ENCODE data around the gene ST3GAL3. TPM values are rescaled to one million over a fixed set of nuclear protein-coding genes. Genes with fewer than 3 reads are reported as not detected.
"Not testable (repeated sequence)": the region's sequence is repeated elsewhere in the genome, so short reads cannot be mapped to it uniquely, and the experiment has no call there.

The ST3GAL3 gene
- total RNA-seq, 2 donors from 2014 or later: 25.0 to 25.5 TPM

DNA sequence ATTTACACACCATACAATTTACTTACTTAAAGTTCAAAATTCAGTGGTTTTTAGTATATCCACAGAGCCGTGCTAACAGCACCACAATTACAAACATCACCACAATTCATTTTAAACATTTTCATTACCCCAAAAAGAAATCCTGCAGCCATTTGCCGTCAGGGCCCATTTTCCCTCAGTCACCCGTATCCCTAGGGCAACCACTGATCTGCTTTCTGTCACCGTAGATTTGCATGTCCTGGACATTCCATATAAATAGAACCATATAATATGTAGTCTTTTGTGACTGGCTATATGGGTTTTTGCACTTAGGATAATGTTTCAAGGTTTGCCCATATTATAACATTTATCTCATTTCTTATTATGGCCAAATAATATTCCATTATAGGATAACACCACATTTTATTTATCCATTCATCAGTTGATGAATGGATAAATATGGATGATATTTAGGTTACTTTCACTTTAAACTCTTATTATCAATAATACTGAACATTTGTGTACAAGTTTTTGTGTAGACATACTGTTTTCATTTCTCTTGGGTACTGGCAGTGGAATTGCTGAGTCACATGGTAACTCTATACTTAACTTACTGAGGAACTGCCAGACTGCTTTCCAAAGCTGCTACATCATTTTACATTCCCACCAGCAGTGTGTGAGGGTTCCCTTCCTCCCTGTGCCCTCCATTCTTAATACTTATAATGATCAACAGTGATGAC is 68.9 kb downstream of the ST3GAL3 start:
- DNase-seq (ENCODE audit: low spot score): no peak
- intact Hi-C loops (cut with DNase I): loop anchor here in 1 of 2 donors (10.0 kb wide), 1 partner anchor 241 kb away; the partner anchor contains the start of gene PTPRF

DNA sequence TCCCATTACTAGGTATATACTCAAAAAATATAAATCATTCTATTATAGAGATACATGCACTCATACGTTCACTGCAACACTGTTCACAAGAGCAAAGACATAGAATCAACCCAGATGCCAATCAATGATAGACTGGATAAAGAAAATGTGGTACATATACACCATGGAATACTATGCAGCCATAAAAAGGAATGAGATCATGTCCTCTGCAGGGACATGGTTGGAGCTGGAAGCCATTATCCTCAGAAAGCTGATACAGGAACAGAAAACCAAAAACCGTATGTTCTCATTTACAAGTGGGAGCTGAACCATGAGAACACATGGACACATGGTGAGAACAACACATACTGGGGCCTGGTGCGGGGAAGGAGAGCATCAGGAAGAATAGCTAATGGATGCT is 70.6 kb downstream of the ST3GAL3 start:
- not testable (repeated sequence) for DNase-seq (ENCODE audit: low spot score)
- intact Hi-C loops (cut with DNase I): loop anchor here in 1 of 2 donors (10.0 kb wide), 1 partner anchor 243 kb away; the partner anchor contains the start of gene PTPRF

GRCh38 chr1:43779266-43779665 is 71.9 kb downstream of the ST3GAL3 start:
- intact Hi-C loops (cut with DNase I): loop anchor here in 1 of 2 donors (10.0 kb wide), 1 partner anchor 244 kb away; the partner anchor contains the start of gene PTPRF
- no peak for DNase-seq (ENCODE audit: low spot score)

DNA sequence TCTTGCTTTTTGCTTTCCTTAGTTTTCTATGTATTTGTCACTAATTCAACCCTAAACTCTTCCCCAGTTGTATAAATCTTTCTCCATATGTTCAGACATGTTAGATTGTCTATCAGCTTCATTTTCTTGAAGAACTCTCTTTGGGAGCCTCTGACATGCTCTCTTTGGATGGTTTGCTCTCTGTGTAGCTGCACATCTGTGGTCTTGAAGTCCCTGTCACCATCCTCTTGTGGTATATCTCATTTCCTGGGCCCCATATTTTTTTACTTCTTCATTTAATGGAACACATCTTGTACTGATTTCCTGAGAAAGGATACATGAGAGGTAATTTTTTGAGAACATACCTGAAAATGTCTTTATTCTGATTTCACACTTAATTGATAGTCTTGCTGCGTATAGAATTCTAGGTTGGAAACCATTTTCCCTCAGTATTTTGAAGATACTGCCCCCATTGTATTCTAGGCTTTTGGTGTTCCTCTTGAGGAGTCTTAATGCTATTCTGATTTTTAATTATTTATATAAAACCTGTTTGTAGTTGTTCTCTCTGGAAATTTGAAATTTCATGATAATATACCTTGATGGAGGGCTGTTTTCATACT is 72.6 kb downstream of the ST3GAL3 start:
- intact Hi-C loops (cut with DNase I): loop anchor here in 1 of 2 donors (10.0 kb wide), 1 partner anchor 245 kb away; the partner anchor contains the start of gene PTPRF
- no peak for DNase-seq (ENCODE audit: low spot score)

DNA sequence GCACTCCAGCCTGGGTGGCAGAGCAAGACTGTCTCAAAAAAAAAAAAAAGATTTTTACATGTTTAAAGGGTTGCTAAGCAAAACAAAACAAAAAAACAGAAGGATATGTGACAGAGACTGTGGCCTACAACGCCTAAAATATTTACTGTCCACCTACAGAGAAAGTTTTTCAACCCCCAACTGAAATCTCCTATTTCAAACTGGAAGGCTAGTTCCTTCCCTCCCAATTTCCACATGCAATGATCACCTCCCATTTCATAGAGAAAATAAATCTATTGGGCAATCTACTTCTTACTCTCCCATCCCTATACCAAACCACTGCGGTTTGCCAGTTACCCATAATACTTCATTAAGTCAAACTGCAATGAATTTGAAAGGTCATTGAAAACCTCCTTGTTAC is 74.2 kb downstream of the ST3GAL3 start:
- intact Hi-C loops (cut with DNase I): no loop called here
- no peak for DNase-seq (ENCODE audit: low spot score)

GRCh38 chr1:43783096-43783670 is 75.8 kb downstream of the ST3GAL3 start:
- intact Hi-C loops (cut with DNase I): no loop called here
- no peak for DNase-seq (ENCODE audit: low spot score)

DNA sequence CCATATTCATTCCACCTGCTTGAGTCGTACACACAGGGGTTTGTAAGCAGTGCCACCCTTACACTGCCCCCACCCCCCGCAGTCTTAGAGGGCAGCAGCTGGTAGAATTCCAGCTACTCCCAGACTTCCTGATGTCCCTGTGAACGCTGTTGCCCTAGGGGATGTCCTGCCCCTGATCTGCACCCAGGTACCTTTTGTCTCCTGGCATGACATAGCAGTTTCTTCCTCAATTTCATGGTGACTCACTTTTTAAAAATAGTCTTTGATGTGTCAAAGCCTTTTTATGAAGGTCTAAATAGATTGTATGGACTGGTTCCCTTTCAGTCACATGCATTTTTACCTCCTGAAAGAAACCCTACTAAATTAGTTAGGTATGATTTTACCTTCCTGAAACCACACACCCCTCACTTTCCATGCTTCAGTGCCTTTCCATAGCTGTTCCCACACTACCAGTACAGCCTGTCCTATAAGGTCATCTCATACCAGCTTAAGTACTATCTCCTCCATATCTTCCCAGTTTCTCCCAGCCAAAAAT is 76.4 kb downstream of the ST3GAL3 start:
- DNase-seq (ENCODE audit: low spot score): no peak
- intact Hi-C loops (cut with DNase I): no loop called here

GRCh38 chr1:43786201-43786958 is 79.0 kb downstream of the ST3GAL3 start:
- DNase-seq (ENCODE audit: low spot score): no peak
- intact Hi-C loops (cut with DNase I): no loop called here

- no peak for DNase-seq (ENCODE audit: low spot score)
- intact Hi-C loops (cut with DNase I): no loop called here
Observed at GRCh38 chr1:43786960-43787359, 79.6 kb downstream of the ST3GAL3 start.

DNA sequence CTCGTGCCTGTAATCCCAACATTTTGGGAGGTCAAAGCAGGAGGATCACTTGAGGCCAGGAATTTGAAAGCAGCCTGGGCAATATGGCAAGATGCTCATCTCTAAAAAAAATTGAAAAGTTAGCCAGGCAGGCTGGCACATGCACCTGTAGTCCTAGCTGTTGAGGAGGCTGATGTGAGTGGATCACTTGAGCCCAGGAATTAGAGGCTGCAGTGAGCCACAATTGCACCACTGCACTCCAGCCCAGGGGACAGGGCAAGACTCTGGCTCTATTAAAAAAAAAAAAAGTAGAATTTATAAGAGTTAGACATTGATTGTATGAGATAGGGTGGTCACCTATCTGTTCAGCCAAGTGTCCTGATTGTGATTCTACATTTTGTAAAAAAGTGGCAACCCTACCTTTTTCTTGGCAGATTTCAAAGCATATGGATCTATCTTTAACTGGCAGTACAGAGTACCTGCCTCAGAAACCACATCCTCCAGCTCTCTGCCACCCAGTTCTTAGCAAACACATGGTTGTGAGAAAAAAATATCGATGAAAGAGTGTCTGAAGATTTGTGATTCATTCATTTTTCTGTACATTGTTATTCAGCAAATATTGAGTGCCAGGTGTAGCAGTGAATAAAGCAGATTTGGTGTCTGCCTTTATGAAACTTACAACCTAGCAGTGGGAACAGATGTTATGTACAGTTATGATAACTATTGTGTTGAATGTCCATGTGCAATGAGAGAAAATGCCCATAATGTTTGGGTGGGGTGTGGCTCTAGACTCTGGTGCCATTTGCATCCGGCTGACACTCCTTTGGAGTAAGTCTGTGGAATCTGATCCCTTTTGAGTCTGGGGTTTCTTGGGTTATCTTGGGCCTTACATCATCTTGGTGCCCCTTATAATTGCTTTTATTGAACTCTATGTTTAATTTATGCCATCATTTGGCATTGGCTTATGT is 82.5 kb downstream of the ST3GAL3 start:
- DNase-seq (ENCODE audit: low spot score): no peak
- intact Hi-C loops (cut with DNase I): loop anchor here in 1 of 2 donors (1.0 kb wide), 1 partner anchor 21 kb away; no protein-coding TSS in a partner anchor

DNA sequence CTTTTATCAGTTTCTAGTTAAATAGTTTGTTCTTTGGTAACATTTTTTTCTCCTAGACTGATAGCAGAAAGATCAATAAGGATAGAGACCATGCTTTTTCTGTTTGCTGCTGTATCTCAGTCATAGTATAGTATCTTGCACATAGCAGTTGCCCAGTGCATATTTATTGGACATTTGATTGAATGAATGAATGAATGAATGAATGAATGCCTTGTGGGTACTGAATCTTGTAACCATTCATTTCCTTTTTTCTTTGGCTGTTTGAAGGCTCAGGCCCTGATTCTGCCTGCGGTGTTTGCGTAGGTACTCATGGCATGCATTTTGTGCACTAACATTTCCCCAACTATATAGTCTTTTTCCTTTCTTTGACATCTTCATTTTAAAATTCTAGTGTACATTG is 83.9 kb downstream of the ST3GAL3 start:
- no peak for DNase-seq (ENCODE audit: low spot score)
- intact Hi-C loops (cut with DNase I): no loop called here

GRCh38 chr1:43796111-43796581 is 88.8 kb downstream of the ST3GAL3 start:
- intact Hi-C loops (cut with DNase I): no loop called here
- DNase-seq (ENCODE audit: low spot score): no peak

DNA sequence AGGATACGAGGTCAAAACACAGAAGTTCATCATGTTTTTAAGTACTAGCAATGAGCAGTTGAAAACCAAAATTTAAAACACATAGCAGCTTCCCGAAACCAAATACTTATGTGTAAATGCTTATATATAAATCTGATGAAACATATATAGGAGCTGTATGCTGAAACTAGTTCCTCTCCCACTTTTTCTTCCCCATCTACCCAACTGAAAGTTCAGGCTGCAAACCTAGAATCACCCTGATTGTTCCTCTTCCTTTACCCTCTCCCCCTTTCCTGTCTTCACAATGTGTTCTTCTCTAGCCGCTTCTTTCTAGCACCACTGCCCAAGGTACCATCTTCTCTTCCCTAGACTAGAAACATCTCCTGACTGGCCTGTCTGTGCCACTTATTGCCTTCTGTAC is 90.6 kb downstream of the ST3GAL3 start:
- intact Hi-C loops (cut with DNase I): no loop called here

GRCh38 chr1:43799656-43800635 is 92.6 kb downstream of the ST3GAL3 start:
- intact Hi-C loops (cut with DNase I): no loop called here

More for the DNA sequence above, 90.6 kb downstream of the ST3GAL3 start:
- DNase-seq (ENCODE audit: low spot score): no peak

GRCh38 chr1:43800771-43801170 is 93.4 kb downstream of the ST3GAL3 start:
- no peak for DNase-seq (ENCODE audit: low spot score)
- intact Hi-C loops (cut with DNase I): no loop called here

More at GRCh38 chr1:43799656-43800635, 92.6 kb downstream of the ST3GAL3 start:
- no peak for DNase-seq (ENCODE audit: low spot score)

DNA sequence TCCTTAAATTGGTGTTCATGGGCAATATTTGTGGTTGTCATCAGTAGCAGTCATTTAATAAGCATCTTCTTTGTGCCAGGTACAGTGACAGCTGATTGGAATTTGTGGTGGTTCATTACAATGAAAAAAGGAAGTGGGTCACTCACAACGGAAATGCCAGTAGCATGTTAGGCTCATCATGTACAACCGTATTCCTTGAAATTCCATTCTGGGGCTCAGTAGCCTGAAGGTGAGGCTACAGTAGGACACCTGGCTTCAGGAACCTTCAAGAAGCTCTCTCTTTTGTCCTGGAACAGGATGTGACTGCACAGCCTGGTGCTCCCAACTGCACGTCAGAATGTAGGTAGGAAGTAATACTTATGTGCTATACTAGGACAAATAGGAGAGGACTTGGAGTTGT is 93.9 kb downstream of the ST3GAL3 start:
- intact Hi-C loops (cut with DNase I): no loop called here
- no peak for DNase-seq (ENCODE audit: low spot score)
